GM21381 (cell line): ENCODE data around the gene ACAA2.
A peak's percentile ranks its signal among the peaks of the same experiment; 100 is the strongest.
"Not testable (repeated sequence)": the region's sequence is repeated elsewhere in the genome, so short reads cannot be mapped to it uniquely, and the experiment has no call there.

Source experiments
- ATAC-seq: cut with Tn5 transposase; IDR thresholded peaks from one replicate; pipeline ENCODE4 v1.9.1; 2021; ENCODE audit warnings: mild to moderate bottlenecking, moderate library complexity; ENCODE audit not compliant: unreplicated experiment

ACAA2 gene

GRCh38 chr18:49845629-49846360 is 32.5 kb upstream of the ACAA2 start:
- no peak for ATAC-seq

- no peak for ATAC-seq
Measured at GRCh38 chr18:49844903-49845302, 31.6 kb upstream of the ACAA2 start.

DNA sequence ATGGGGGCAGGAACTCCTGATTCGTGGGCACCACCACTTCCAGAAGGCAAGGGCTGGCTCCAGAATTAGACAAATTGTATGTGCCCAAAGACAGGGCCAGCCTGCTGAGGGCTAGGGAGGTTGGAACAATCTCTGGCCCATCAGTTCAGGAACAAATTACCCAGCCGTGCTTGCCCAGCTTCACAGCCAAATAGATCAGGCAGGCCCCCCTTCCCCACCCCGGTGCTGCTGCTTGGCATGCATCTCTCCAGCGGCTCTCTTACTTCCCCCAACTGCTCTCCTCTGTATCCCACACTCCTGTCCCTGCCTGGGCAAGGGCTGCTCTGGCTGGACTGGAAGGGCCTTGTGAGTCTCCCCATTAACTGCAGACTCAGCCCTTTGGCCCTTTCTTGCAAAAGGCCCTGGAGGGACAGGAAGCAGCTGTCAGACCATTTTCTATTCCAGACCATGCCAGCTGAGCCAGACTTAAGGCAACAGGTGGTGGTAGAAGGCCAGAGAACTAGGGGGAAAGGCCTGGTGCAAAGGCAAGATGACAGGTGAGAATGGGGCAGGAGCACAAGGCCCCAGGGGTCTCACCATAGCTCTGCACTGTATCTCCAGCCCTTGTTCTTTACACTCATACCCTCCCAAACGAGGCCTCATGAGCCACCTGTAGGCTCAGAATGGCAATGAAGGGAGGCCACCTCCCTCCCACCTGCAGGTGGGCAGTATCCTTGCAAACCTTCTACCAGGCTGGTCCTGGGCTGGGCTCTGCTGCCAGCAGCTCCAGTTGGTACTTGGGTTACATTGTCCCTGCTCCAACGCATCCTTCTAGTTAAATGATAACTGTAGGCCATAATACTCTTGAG is 30.7 kb upstream of the ACAA2 start:
- ATAC-seq, result no peak

- ATAC-seq, result no peak
Measured at GRCh38 chr18:49843131-49843530, 29.8 kb upstream of the ACAA2 start.

- ATAC-seq, result no peak
Measured at GRCh38 chr18:49842656-49843055, 29.3 kb upstream of the ACAA2 start.

GRCh38 chr18:49841236-49842217 is 28.2 kb upstream of the ACAA2 start:
- ATAC-seq, result no peak

DNA sequence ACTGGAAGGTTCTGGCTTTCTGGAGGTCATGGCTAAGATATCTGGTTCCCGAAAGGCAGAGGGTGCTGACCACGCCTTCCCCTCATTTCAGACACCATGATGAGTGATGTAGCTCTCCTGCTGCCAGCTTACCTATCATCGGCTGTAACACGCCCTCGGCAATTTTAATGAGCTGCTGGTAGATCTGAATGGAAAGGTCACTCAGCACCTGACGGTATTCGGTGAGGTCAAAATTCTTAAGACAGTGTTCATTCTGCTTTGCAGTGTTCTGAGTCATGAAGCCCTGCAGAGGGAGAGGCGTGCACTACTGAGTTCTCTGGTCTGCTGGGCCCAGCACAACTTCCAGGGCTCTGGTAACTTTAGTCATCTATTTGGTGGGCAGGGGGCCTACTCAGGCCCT is 25.7 kb upstream of the ACAA2 start:
- ATAC-seq, result no peak

DNA sequence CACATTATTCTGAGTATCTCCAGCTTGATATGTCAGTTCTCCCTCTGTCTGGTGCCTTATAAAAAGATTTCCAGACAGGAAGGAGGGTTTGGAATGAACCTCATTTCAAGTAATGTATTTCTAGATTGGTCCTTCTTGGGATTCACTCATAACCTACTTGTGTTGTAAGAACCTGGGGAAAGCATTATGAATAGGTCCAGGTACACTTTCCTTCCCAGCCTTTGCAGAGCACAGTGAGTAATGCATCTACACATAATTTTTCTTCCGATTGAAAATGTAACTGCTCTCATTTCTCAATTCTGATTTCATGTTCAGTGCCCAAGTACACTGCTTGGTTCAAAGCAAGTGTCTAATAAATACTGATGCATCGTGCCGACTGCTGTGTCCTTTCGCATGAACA is 25.0 kb upstream of the ACAA2 start:
- no peak for ATAC-seq

DNA sequence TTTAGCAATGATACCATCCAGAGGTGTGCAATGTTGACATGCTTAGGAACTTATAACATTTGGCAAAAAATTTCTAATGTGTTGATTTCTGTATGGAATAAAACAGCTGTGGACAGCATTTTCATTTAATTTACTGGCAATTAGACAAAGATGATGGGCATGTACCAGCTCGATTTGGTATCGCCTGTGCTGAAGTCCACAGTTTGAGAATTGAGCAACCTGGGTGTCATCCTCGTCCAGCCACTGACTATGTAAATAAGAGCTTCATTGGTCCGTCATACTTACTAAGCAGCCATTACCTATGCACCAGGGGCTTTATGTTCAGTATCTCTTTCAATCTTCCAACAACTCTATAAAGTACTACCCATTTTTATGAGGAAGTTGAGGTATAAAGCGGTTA is 24.6 kb upstream of the ACAA2 start:
- no peak for ATAC-seq

GRCh38 chr18:49837316-49837835 is 24.0 kb upstream of the ACAA2 start:
- ATAC-seq, result not testable (repeated sequence)

GRCh38 chr18:49835405-49835804 is 22.1 kb upstream of the ACAA2 start:
- no peak for ATAC-seq

- no peak for ATAC-seq
Measured at GRCh38 chr18:49834258-49834657, 20.9 kb upstream of the ACAA2 start.

DNA sequence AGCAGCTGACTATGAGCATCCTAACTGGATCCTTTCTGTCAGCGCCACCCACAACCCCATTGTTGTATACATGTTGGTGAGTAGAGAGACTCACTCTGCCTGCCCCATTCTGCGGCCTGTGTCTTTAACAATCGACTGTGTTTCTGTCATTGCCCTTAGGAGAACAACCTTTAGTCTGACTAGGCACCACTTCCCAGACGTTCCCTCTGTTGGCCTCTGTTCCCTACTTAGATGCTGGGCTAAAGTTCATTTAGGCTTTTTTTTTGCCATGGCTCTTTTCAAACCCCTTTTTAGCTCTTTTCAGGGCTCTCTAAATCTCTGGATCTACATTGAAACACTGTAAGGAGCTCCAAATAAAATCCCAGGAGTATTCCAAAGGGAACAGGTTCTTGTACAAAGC is 20.5 kb upstream of the ACAA2 start:
- ATAC-seq, result no peak

GRCh38 chr18:49832221-49832647 is 18.9 kb upstream of the ACAA2 start:
- ATAC-seq, result no peak

GRCh38 chr18:49827996-49828395 is 14.7 kb upstream of the ACAA2 start:
- ATAC-seq, result no peak

DNA sequence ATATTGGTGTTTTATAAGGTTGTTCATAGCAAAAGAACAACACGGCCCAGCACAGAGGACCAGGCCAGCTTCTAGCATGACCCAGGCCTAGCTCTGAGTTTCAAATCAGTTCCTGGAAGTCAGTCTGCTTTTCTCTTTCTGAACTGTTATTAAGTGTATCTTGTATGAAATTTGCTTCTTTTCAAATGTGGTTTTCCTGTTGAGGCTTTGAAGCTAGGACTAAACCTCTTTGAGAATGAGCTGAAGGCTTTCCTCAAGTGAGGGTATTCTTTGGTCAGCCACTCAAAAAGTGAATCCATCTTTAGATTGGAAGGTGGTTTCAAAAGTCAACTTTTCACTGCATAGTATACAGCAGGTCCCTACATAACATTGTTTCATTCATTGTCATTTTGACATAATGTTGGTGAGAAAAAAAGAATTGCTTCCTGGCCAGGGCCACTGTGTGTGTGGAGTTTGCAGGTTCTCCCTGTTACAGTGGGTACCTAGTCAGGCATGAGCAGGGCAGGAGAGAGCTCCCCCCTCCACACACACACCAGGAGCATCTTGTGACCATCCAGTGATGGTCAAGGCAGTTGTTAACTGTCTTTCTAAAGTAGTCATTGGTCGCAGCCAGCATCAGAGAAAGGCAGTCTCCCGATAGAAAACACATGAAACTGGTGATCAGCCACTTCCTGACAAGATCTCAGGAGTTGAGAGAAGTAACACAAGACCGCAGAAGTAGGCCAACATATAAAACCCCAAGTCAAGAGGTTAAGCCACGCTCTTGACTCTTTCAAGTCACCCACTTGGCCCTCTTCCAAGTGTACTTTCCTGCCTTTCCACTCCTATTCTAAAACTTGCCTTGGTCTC is 6.7 kb upstream of the ACAA2 start:
- no peak for ATAC-seq

DNA sequence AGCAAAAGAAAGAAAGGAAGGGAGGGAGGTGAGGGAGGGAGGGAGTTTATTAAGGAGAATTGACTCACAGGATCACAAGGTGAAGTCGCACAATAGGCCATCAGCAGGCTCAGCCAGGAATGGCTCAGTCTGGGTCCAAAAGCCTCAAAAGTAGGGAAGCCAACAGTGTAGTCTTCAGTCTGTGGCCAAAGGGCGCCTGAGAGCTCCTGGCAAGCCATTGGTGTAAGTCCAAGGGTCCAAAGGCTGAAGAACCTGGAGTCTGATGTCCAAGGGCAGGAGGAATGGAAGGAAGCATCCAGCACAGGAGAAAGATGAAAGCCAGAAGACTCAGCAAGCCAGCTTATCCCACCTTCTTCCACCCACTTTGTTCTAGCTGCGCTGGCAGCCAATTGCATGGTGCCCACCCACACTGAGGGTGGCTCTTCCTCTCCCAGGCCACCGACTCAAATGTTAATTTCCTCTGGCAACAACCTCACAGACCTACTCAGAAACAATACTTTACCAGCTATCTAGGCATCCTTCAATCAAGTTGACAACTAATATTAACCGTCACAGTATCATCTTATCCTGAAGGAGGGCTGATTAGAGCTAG is 5.8 kb upstream of the ACAA2 start:
- ATAC-seq, result no peak

DNA sequence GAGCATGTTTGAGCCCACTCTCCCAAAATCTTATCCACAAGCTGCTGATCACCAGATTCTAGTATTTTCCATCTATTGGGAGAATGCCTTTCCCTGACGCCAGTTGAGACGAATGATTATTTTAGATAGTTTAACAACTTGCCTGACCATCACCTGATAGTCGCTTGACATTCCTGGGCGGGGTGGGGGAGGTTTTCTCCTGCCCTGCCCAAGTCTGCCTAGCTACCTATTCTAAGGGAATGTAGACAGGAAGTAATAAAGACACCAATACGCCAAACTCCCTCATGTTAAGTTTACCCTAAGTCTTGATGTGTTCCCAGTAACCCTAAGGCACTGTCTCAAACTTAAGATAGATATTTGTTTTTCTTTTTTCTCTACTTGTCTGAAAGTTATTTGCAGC is 4.6 kb upstream of the ACAA2 start:
- no peak for ATAC-seq

DNA sequence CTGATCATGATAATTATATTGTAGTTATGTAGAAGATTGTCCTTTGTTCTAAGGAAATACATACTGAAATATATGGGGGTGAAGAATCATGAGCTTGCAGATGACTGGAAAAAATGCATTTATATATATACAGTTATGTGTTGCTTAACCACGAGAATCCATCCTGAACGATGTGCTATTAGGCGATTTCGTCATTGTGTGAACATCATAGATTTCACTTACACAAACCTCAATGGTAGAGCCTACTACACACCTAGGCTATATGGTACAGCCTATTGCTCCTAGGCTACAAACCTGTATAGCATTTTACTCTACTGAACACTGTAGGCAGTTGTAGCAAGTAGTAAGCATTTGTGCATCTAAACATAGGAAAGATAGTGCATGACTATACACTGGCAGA is 2.6 kb upstream of the ACAA2 start:
- ATAC-seq, result no peak

GRCh38 chr18:49814147-49814499 is 790 bp upstream of the ACAA2 start:
- peak; percentile 9 for ATAC-seq
